Naive thymus-derived CD4-positive, alpha-beta T cell (primary cell): ENCODE data around the gene HSPBAP1. TPM values are rescaled to one million over a fixed set of nuclear protein-coding genes. Genes with fewer than 3 reads are reported as not detected.
"Not testable (repeated sequence)": the region's sequence is repeated elsewhere in the genome, so short reads cannot be mapped to it uniquely, and the experiment has no call there.

Experiments used
- ATAC-seq: fragments of 150-1000 bp; cut with Tn5 transposase; 2 replicates; pipeline ENCODE4 v1.10.0; 2021; ENCODE audit warnings: mild to moderate bottlenecking, moderate library complexity
- CTCF ChIA-PET: fragments of 350-600 bp; sonication (Branson Sonifier 250); formaldehyde crosslinking; loops from one replicate; lab custom pipeline; 2021; ENCODE audit warnings: antibody characterized with exemption; lab: Charles Lee
- POLR2A ChIA-PET: fragments of 350-600 bp; sonication (Branson Sonifier 250); formaldehyde crosslinking; loops from one replicate; lab custom pipeline; 2021; ENCODE audit warnings: antibody characterized with exemption, inconsistent platforms; lab: Charles Lee
- DNase-seq, 9 donors: peaks; one replicate each; pipeline versions ENCODE4 v3.0.0 to v3.0.0-alpha.2; 2020 to 2022; ENCODE audit warnings: mixed read lengths in 1 of 9
- H3K27ac ChIP-seq: one replicate; pipeline ENCODE4 v1.7.0; 2013; ENCODE audit warnings: mild to moderate bottlenecking, low read depth, low read length, moderate library complexity
- H3K27me3 ChIP-seq, 2 donors: one replicate each; pipeline ENCODE4 v1.7.0; 2013; ENCODE audit warnings: low read length in 2 of 2, mild to moderate bottlenecking in 2 of 2, moderate library complexity in 2 of 2; ENCODE audit not compliant: control insufficient read depth in 2 of 2, insufficient read depth in 2 of 2
- H3K36me3 ChIP-seq, 3 experiments: 1 replicate in 2 of 3; 2 replicates in 1 of 3; pipeline ENCODE4 v1.7.0; 2013; ENCODE audit warnings: low read length in 3 of 3, mild to moderate bottlenecking in 3 of 3, moderate library complexity in 1 of 3; ENCODE audit not compliant: insufficient read depth in 3 of 3, control insufficient read depth in 2 of 3
- H3K4me1 ChIP-seq, 2 donors: one replicate each; pipeline ENCODE4 v1.7.0; 2013; ENCODE audit warnings: low read length in 2 of 2, mild to moderate bottlenecking in 2 of 2, moderate library complexity in 1 of 2; ENCODE audit not compliant: control insufficient read depth in 2 of 2, insufficient read depth in 2 of 2
- H3K4me3 ChIP-seq: 2 replicates; pipeline ENCODE4 v1.7.0; 2013; ENCODE audit warnings: mild to moderate bottlenecking, low read length
- H3K9me3 ChIP-seq, 3 experiments: 1 replicate in 2 of 3; 2 replicates in 1 of 3; pipeline ENCODE4 v1.7.0; 2013; ENCODE audit warnings: low read length in 3 of 3; ENCODE audit not compliant: control insufficient read depth in 2 of 3
- H3K27ac Mint-ChIP-seq, 9 donors: one replicate each; pipeline ENCODE4 v1.8.0; 2020 to 2022; ENCODE audit warnings: mixed read lengths in 9 of 9, mild to moderate bottlenecking in 8 of 9, moderate library complexity in 5 of 9, inconsistent platforms in 2 of 9
- H3K27me3 Mint-ChIP-seq, 5 donors: one replicate each; pipeline ENCODE4 v1.8.0; 2021 to 2022; ENCODE audit warnings: mixed read lengths in 5 of 5, mild to moderate bottlenecking in 1 of 5
- H3K36me3 Mint-ChIP-seq, 5 donors: one replicate each; pipeline ENCODE4 v1.8.0; 2020 to 2022; ENCODE audit warnings: mixed read lengths in 5 of 5, mild to moderate bottlenecking in 3 of 5, inconsistent platforms in 1 of 5
- H3K4me1 Mint-ChIP-seq, 7 donors: one replicate each; pipeline ENCODE4 v1.8.0; 2020 to 2022; ENCODE audit warnings: mixed read lengths in 7 of 7, mild to moderate bottlenecking in 3 of 7, inconsistent platforms in 1 of 7
- H3K4me3 Mint-ChIP-seq, 10 donors: one replicate each; pipeline ENCODE4 v1.8.0; 2020 to 2022; ENCODE audit warnings: mild to moderate bottlenecking in 10 of 10, mixed read lengths in 10 of 10, moderate library complexity in 6 of 10, inconsistent platforms in 2 of 10
- H3K9me3 Mint-ChIP-seq, 11 donors: one replicate each; pipeline ENCODE4 v1.8.0; 2020 to 2022; ENCODE audit warnings: mixed read lengths in 11 of 11, mild to moderate bottlenecking in 4 of 11, inconsistent platforms in 1 of 11, moderate library complexity in 1 of 11
- intact Hi-C, 2 donors: fragments of 100-400 bp; cut with micrococcal nuclease; formaldehyde crosslinking; loops; one replicate each; pipeline ENCODE4 v1.15.1; 2023
- polyA plus RNA-seq, 2 donors: library from polyadenylated mRNA; unstranded; fragments of 300-500 nt; fragmentation: Illumina TruSeq; gene quantifications; one replicate each; pipeline ENCODE4 v1.2.3, GENCODE V29; 2021
- total RNA-seq, 6 experiments: library from RNA in 5 of 6; stranded (reverse) in 5 of 6; gene quantifications; 1 replicate in 5 of 6; 2 replicates in 1 of 6; pipeline ENCODE4 v1.2.3 and lab custom pipeline; 2021 to 2026

The HSPBAP1 gene
- total and polyA plus RNA-seq, 7 experiments from 2014 or later: 7.1 to 31.5 (median 21.7) TPM

DNA sequence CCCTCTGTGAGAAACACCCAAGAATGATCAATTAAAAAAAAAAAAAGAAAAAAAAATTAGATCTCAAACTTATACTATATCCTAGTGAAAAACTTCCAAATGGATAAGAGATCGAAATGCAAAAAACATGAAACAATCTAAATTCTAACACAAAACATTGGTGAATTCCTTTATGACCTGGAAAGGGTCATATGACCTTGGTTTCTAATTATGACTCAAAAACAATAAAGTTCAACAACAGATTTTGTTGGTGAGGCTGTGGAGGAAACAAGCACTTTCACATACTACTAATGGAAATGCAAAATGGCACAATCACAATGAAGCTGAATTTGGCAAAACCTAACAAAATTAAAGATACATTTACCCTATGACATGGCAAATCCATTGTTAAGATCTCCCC is 45.3 kb downstream of the HSPBAP1 start:
- no peak overlapping the region for H3K27ac Mint-ChIP-seq
- intact Hi-C loops: no loop called here
- peaks cover 0 to 7% (median 0%) of the 10 kb centered on the region in 7 donors for H3K4me1 Mint-ChIP-seq
- H3K9me3 ChIP-seq: no peaks in the 10 kb centered on the region
- H3K27ac ChIP-seq: no peak overlapping the region
- ATAC-seq (no peak), DNase-seq (no peak)
- no peak overlapping the region for H3K4me3 ChIP-seq
- H3K36me3 Mint-ChIP-seq: peaks cover 15 to 62% (median 44%) of the 10 kb centered on the region in 5 donors
- peaks cover 0 to 6% (median 2%) of the 10 kb centered on the region in 11 donors for H3K9me3 Mint-ChIP-seq
- H3K36me3 ChIP-seq: peaks cover under 1 to 26% (median 3%) of the 10 kb centered on the region in 3 experiments
- H3K27me3 Mint-ChIP-seq: no peaks in the 10 kb centered on the region
- CTCF ChIA-PET: no interaction called here
- no peak overlapping the region for H3K4me3 Mint-ChIP-seq
- no peaks in the 10 kb centered on the region for H3K27me3 ChIP-seq
- POLR2A ChIA-PET: no interaction called here
- no peaks in the 10 kb centered on the region for H3K4me1 ChIP-seq

DNA sequence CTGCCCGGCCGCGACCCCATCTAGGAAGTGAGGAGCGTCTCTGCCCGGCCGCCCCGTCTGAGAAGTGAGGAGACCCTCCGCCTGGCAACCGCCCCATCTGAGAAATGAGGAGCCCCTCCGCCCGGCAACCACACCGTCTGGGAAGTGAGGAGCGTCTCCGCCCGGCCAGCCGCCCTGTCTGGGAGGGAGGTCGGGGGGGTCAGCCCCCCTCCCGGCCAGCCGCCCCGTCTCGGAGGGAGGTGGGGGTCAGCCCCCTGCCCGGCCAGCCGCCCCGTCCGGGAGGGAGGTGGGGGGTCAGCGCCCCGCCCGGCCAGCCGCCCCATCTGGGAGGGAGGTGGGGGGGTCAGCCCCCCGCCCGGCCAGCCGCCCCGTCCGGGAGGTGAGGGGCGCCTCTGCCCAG is 46.3 kb downstream of the HSPBAP1 start:
- POLR2A ChIA-PET, DNase-seq: not testable (repeated sequence)
- H3K36me3 ChIP-seq: peaks cover 2 to 35% (median 3%) of the 10 kb centered on the region in 3 experiments

DNA sequence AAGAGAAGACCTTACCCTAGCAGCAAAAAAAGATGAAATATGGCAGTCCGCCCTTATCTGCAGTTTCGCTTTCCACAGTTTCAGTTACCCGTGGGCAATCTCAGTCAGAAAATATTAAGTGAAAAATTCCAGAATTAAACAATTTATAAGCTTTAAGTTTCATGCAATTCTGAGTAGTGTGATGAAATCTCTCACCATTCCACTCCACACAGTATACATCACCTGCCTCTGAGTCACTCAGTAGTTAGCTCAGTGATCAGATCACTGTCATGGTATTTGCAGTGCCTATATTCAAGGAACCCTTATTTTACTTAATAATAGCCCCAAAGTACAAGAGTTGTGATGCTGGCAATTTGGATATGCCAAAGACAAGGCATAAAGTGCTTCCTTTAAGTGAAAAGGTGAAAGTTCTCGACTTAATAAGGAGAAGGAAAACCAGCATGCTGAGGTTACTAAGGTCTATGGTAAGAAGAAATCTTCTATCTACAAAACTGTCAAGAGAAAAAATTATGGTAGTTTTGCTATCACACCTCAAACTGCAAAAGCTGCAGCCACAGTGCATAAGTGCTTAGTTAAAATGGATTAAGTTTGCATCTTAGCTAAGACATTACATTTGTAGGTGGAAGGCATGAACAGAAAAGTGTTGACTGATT is 48.1 kb downstream of the HSPBAP1 start:
- H3K4me3 ChIP-seq: no peak overlapping the region
- H3K27ac ChIP-seq: no peak overlapping the region
- intact Hi-C loops: no loop called here
- CTCF ChIA-PET: interaction anchor here (1.5 kb wide), 1 partner anchor 10 kb away, joined by 4 read pairs; no protein-coding TSS in a partner anchor
- peaks cover 0 to 29% (median 4%) of the 10 kb centered on the region in 3 experiments for H3K36me3 ChIP-seq
- ATAC-seq (no peak), DNase-seq (no peak)
- no peaks in the 10 kb centered on the region for H3K27me3 ChIP-seq
- H3K4me1 Mint-ChIP-seq: peaks cover 0 to 7% (median 0%) of the 10 kb centered on the region in 7 donors
- H3K27me3 Mint-ChIP-seq: no peaks in the 10 kb centered on the region
- no peak overlapping the region for H3K27ac Mint-ChIP-seq
- POLR2A ChIA-PET: no interaction called here
- no peak overlapping the region for H3K4me3 Mint-ChIP-seq
- H3K9me3 ChIP-seq: no peaks in the 10 kb centered on the region
- peaks cover 0 to 11% (median 3%) of the 10 kb centered on the region in 11 donors for H3K9me3 Mint-ChIP-seq
- H3K4me1 ChIP-seq: no peaks in the 10 kb centered on the region
- H3K36me3 Mint-ChIP-seq: peaks cover 16 to 62% (median 52%) of the 10 kb centered on the region in 5 donors

More for the DNA sequence above, 46.3 kb downstream of the HSPBAP1 start:
- H3K4me3 Mint-ChIP-seq, intact Hi-C loops, H3K27ac Mint-ChIP-seq, H3K4me1 Mint-ChIP-seq, H3K9me3 ChIP-seq, H3K4me1 ChIP-seq, H3K27me3 Mint-ChIP-seq, CTCF ChIA-PET, H3K27me3 ChIP-seq, H3K4me3 ChIP-seq, ATAC-seq, H3K27ac ChIP-seq, H3K9me3 Mint-ChIP-seq: not testable (repeated sequence)
- H3K36me3 Mint-ChIP-seq: peaks cover 12 to 62% (median 44%) of the 10 kb centered on the region in 5 donors

DNA sequence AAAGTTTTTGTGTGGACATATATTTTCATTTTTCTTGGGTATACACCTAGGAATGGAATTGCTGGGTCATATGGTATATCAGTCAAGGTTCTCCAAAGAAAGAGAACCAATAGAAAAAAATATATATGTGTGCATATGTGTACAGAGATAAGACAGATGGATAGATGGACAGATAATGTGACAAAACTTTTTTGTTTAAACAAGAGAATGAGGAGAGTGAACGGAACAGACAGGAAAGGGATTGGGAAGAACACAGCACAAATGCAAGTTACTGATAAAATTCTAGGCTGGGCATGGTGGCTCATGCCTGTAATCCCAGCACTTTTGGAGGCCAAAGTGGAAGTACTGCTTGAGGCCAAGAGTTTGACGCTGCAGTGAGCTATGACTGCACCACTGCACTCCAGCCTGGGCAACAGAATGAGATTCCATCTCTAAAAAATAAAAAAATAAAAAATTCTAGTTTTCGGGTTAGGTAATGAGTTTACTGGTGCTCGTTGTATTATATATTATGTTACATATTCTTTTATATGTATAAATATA is 50.0 kb downstream of the HSPBAP1 start:
- no peak for ATAC-seq

DNA sequence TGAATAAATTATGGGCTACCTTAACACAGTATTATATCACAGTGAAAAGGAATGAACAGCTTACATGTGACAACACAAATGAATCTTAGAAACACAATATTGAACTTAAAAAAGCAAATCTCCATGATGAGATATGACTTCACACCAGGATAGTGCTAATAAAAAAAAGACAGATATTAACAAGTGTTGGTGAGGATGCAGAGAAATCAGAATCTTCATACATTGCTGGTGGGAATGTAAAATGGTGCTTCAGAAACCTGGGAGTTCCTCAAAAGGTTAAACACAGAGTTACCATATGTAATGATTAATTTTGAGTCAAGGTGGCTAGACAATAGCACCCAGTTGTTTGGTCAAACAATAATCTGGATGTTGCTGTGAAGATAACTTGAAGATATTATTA is 51.4 kb downstream of the HSPBAP1 start:
- no peaks in the 10 kb centered on the region for H3K27me3 Mint-ChIP-seq
- H3K4me3 ChIP-seq: no peak overlapping the region
- intact Hi-C loops: no loop called here
- no peaks in the 10 kb centered on the region for H3K9me3 ChIP-seq
- H3K36me3 ChIP-seq: peaks cover 4 to 41% (median 4%) of the 10 kb centered on the region in 3 experiments
- no peaks in the 10 kb centered on the region for H3K27me3 ChIP-seq
- no peak overlapping the region for H3K27ac Mint-ChIP-seq
- peaks cover 26 to 73% (median 61%) of the 10 kb centered on the region in 5 donors for H3K36me3 Mint-ChIP-seq
- H3K9me3 Mint-ChIP-seq: peaks cover 0 to 11% (median 3%) of the 10 kb centered on the region in 11 donors
- DNase-seq: no peak
- no peak overlapping the region for H3K27ac ChIP-seq
- ATAC-seq: no peak
- CTCF ChIA-PET: no interaction called here
- no peak overlapping the region for H3K4me3 Mint-ChIP-seq
- H3K4me1 ChIP-seq: no peaks in the 10 kb centered on the region
- H3K4me1 Mint-ChIP-seq: peaks cover 0 to 7% (median 0%) of the 10 kb centered on the region in 7 donors
- POLR2A ChIA-PET: no interaction called here

More for the DNA sequence above, 50.0 kb downstream of the HSPBAP1 start:
- DNase-seq: no peak
- H3K9me3 Mint-ChIP-seq: peaks cover 0 to 11% (median 3%) of the 10 kb centered on the region in 11 donors
- Histone ChIP-seq H3K36me3 (peaks cover 4 to 41% (median 4%) of the 10 kb centered on the region in 3 experiments), H3K27me3 (no peaks in the 10 kb centered on the region), H3K9me3 (no peaks in the 10 kb centered on the region), H3K27ac (no peak overlapping the region), H3K4me3 (no peak overlapping the region), H3K4me1 (no peaks in the 10 kb centered on the region)
- peaks cover 0 to 7% (median 0%) of the 10 kb centered on the region in 7 donors for H3K4me1 Mint-ChIP-seq
- intact Hi-C loops: no loop called here
- CTCF ChIA-PET: no interaction called here
- H3K4me3 Mint-ChIP-seq: no peak overlapping the region
- no peak overlapping the region for H3K27ac Mint-ChIP-seq
- POLR2A ChIA-PET: no interaction called here
- H3K27me3 Mint-ChIP-seq: no peaks in the 10 kb centered on the region
- peaks cover 26 to 77% (median 64%) of the 10 kb centered on the region in 5 donors for H3K36me3 Mint-ChIP-seq

DNA sequence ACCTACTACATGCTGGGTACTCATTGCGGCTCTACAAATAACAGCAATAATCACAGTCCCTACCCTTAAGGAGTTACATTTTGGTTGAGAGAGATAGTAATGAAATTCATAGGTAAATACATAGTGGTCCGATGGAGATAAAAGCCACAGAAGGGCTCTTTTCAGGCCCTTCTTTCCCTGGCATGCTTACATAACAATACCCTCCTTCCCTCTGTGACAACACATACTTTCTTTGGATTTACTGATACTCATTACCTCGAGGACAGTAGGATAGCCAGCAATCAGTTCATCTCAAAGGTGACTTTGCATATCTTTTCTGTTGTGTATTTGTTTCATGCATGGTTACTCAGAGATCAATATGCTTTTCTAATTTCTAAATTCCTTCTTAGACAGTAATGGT is 54.5 kb downstream of the HSPBAP1 start:
- intact Hi-C loops: no loop called here
- ATAC-seq (no peak), DNase-seq (no peak)
- Mint-ChIP-seq H3K4me3 (no peak overlapping the region), H3K9me3 (peaks cover 0 to 7% (median 4%) of the 10 kb centered on the region in 11 donors), H3K36me3 (peaks cover 18 to 63% (median 46%) of the 10 kb centered on the region in 5 donors), H3K27me3 (no peaks in the 10 kb centered on the region), H3K4me1 (peaks cover 0 to 5% (median 0%) of the 10 kb centered on the region in 7 donors), H3K27ac (no peak overlapping the region)
- Histone ChIP-seq H3K4me1 (no peaks in the 10 kb centered on the region), H3K9me3 (no peaks in the 10 kb centered on the region), H3K27me3 (no peaks in the 10 kb centered on the region), H3K4me3 (no peak overlapping the region), H3K27ac (no peak overlapping the region), H3K36me3 (peaks cover 4 to 32% (median 4%) of the 10 kb centered on the region in 3 experiments)
- CTCF ChIA-PET: no interaction called here
- POLR2A ChIA-PET: no interaction called here
